Renal cortex interstitium (tissue), 11 donors: ENCODE data around the gene KRT80. TPM values are rescaled to one million over a fixed set of nuclear protein-coding genes. Genes with fewer than 3 reads are reported as not detected.

Experiments used
- DNase-seq, 11 donors: peaks; one replicate each; pipeline ENCODE4 v3.0.0-alpha.2; 2013; ENCODE audit warnings: low read depth in 9 of 11, low spot score in 4 of 11; ENCODE audit errors: extremely low read depth in 1 of 11
- polyA plus RNA-seq, 3 donors: library from polyadenylated mRNA; unstranded; fragments of 120-200 nt; gene quantifications; one replicate each; pipeline ENCODE4 v1.2.1, GENCODE V29; 2013; ENCODE audit not compliant: insufficient read length in 3 of 3

Gene KRT80
- polyA plus RNA-seq, 3 donors = 0.52 to 1.8 (median 0.87) TPM

- no peak for DNase-seq
Observed at GRCh38 chr12:52187206-52187605, 4.6 kb downstream of the KRT80 start.

- DNase-seq = no peak
Observed at GRCh38 chr12:52186118-52186840, 5.5 kb downstream of the KRT80 start.

GRCh38 chr12:52185400-52185967 lies 6.3 kb downstream of the KRT80 start:
- DNase-seq = no peak

GRCh38 chr12:52184813-52185212 lies 7.0 kb downstream of the KRT80 start:
- DNase-seq = no peak

- DNase-seq = no peak
Observed at GRCh38 chr12:52183971-52184370, 7.8 kb downstream of the KRT80 start.

- no peak for DNase-seq
Observed at GRCh38 chr12:52183544-52183910, 8.3 kb downstream of the KRT80 start.

- DNase-seq = no peak
Observed at GRCh38 chr12:52182898-52183543, 8.8 kb downstream of the KRT80 start.

GRCh38 chr12:52182384-52182783 lies 9.4 kb downstream of the KRT80 start:
- DNase-seq = no peak

GRCh38 chr12:52181746-52182145 lies 10.1 kb downstream of the KRT80 start:
- peak in 1 of 11 donors; percentile 44 for DNase-seq

GRCh38 chr12:52180971-52181628 lies 10.7 kb downstream of the KRT80 start:
- DNase-seq = no peak

- no peak for DNase-seq
Observed at GRCh38 chr12:52179396-52179973, 12.3 kb downstream of the KRT80 start.

GRCh38 chr12:52178984-52179383 lies 12.8 kb downstream of the KRT80 start:
- DNase-seq = no peak

GRCh38 chr12:52178443-52178842 lies 13.4 kb downstream of the KRT80 start:
- no peak for DNase-seq

- no peak for DNase-seq
Observed at GRCh38 chr12:52175371-52176350, 16.2 kb downstream of the KRT80 start.

GRCh38 chr12:52173526-52173925 lies 18.3 kb downstream of the KRT80 start:
- no peak for DNase-seq

- no peak for DNase-seq
Observed at GRCh38 chr12:52172956-52173355, 18.9 kb downstream of the KRT80 start.

GRCh38 chr12:52171950-52172512 lies 19.8 kb downstream of the KRT80 start:
- no peak for DNase-seq

- DNase-seq = no peak
Observed at GRCh38 chr12:52170827-52171226, 21.0 kb downstream of the KRT80 start.
